GM12801 (cell line): ENCODE data around the gene PCSK4.

ENCODE experiments used
- CTCF ChIP-seq: IDR thresholded peaks from one replicate; pipeline ENCODE4 v1.5.1; 2011; ENCODE audit warnings: control low read depth; ENCODE audit not compliant: insufficient read length; ENCODE audit errors: extremely low read depth

The PCSK4 gene

DNA sequence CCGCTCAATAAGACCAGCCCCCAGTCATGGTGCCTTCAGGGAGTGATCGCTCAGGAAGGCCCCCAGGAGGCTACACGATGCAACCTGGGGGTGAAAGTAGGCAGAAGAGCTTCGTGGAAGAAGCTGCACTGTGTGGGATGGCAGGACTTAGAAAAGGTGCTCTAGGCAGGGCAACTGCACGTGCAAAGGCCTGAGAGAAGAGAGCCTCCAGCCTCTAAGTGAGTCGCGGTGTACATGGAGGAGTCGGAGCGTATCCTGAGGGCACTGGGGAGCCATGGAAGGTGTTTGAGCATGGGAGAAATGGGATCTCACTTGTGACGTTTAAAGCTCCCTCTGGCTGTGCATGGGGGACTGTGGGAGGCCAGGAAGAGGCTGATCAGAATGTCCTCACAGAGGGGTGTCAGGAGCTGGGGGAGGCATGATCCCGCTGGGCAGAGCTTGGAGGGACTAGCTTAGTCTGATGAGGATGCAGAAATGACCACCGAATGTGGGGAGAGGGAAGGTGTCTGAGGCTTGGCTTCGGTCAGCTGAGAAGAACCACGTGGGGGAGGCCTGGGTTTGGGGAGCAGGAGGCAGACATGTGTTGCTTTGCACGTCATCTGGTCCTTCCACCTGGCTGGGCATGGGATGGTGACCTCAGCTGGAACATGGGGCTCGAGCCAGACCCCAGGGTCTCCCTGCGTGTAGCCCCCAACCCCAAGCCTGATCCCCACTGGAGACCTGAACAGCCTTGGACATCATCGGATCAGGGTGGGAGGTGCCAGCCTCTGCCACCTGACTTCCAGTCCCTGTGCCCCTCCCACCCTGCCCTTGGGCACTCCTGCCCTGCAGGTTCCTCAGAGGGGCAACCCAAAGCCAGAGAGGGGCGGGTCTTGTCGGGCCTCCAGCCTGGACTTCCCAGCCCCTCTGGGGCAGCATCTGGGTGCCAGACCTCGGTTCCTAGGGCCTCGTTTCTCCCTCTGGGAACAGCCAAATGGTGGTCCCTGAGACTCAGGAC is 39.1 kb downstream of the PCSK4 start:
- no peak for TF ChIP-seq CTCF

DNA sequence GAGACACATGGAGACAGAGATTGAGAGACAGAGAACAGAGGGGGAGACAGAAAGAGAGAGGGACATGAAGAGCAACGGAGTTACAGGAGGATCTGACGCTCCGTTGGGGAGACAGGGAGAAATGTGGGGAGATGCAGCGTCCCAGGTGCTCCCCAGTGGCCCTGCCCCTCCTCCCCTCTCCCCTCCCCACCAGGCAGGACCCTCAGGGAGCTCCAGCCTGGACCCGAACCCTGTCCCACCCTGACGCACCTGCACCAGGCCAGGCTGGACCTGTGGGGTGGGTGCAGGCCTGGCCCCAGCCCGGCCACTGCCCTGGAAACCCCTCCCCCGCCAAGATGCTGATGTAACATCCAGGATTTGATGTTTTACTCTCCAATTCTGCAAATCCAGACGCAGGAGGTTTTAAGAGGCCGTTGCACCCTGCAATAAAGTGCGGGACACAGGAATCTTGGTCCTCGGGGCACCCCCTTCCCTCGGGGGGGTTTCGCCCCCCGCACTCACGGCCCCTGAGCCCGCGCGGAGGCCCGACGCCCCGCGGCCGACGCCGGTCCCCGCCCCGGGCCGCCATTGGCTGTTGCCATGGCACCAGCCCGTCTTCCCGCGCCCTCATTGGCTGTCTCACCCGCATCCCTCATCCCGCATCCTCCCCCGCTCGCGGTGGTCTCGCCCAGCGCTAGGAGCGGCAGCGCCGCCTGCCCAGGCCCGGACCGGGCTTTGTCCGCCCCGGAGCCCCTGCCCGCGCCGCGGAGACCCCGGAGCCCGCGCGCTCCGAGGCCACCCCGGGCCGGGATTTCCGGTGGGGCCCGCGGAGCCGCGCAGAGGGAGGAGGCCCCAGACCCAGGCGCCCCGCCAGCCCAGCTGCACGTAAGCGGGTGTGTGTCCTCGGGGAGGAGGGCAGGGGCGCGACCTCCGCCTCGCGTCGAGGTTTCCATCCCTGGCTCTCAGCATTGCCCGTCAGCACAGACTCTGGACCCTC is 40.4 kb downstream of the PCSK4 start, which contains the start of gene APC2:
Gene APC2, plus strand, starts transcription at position 655 of the 976 bp plus-strand sequence. CDS start 2,881 bp downstream, outside the sequence.
- no peak for TF ChIP-seq CTCF

DNA sequence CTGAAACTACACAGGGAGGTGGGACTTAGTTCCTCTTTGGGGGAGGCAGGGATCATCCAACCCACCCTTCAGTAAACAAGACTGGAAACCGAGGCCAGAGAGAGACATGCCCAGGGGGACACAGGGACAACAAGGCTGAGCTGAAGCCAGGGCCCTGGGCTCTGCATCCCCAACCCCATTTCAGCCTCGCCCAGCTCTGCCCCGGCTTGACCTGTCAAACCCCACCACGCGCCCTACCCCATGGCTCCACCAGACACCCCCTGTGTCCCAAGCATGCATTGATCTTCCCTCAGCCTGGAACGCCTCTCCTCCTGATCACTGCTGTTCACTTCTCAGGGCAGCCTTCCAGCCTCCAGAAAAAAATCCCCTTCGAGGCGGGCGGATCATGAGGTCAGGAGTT is 42.2 kb downstream of the PCSK4 start:
- no peak for TF ChIP-seq CTCF

- no peak for TF ChIP-seq CTCF
These were observed 42.6 kb downstream of the PCSK4 start for GRCh38 chr19:1447504-1447903.

DNA sequence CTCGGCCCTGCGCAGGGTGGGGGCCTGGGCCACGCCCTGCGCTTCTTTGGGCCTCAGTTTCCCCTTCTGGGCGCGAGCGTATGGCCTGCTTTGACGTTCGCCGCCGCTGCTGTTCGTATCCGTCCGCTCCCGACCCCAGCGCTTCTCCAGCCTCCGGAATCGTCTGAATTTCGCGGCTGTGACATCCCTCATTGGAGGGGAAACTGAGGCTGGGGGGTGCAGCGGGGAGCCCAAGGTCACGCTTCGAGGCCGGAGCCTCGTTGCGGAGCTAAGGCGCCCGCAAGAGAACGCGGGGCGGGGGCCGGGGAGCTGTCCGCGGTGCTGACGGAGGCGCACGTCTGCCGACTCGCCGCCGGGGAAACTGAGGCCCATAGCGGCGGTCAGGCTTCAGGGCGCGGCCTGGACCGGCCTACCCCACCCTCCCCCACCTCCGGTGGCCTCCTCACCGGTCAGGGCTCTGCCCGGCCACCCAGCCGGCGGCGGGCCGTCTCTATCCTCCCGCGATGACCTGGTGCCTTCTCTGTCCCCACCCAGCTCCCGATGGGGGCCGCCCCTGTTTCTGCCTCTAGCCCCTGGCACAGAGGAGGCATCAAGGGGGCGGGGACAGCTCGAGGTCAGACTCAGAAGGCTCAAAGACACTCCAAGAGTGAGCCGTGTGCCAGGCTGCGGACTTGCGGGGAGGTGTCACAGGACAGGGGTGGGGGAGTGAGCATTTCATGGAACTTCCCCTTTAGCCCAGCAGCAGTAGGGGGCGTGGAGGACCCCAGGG is 43.3 kb downstream of the PCSK4 start:
- no peak for TF ChIP-seq CTCF

GRCh38 chr19:1445932-1446712 is 44.0 kb downstream of the PCSK4 start:
- no peak for TF ChIP-seq CTCF
